Spleen (tissue), 7 donors: ENCODE data around the gene OGG1.

Source experiments
- POLR2AphosphoS5 ChIP-seq, 3 donors: sonication (generic); formaldehyde crosslinking; IDR thresholded peaks; one replicate each; pipeline ENCODE4 v1.5.1; 2017; ENCODE audit warnings: antibody characterized with exemption in 3 of 3
- TF ChIP-seq, protein P1 (sequence below), 11 experiments: fragments of 200-600 bp in 7 of 11; fragments of 450-650 bp in 4 of 11; sonication (generic) in 4 of 11; IDR thresholded peaks in 8 of 11; conservative IDR thresholded peaks in 3 of 11; 1 replicate in 7 of 11; 2 replicates in 4 of 11; pipeline versions ENCODE4 v1.4.0 to v1.8.0; 2016 to 2021; ENCODE audit warnings: antibody characterized with exemption in 11 of 11, inconsistent platforms in 4 of 11, mild to moderate bottlenecking in 1 of 11
- donor health status: DM: no; HTN: no; CAD: no; lungs with moderate emphysema.
- donor health status: DM: no; HTN: no; CAD: no.
- donor health status: DM: no; HTN: no; CAD: no.

DNA sequence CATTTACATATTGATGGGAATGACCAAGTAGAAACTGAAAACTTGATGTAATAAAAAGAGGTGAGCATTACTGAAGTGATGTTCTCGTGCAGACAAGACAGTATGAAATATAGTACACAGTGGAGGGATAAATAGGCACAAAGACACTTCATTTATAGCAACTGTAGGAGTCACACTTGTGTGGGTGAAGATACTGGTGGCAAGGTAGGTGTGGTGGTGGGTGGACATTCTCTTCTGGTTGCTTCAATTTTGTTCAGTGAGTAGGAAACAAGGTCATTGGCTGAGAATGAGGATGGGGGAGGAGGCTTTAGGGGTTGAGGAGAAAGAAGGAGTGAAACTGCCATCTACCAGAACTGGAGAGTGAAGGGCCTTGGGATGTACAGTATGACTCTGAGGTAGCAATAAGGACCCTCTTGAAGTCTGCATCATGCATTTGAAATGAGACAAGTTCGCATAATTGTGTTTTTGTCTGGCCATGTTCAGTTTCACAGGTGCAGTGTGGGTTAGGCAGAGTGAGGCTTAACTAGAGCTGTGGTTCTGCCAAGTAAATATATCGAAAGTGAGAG, 39.5 kb upstream of the OGG1 start:
- TF ChIP-seq, protein P1, sequence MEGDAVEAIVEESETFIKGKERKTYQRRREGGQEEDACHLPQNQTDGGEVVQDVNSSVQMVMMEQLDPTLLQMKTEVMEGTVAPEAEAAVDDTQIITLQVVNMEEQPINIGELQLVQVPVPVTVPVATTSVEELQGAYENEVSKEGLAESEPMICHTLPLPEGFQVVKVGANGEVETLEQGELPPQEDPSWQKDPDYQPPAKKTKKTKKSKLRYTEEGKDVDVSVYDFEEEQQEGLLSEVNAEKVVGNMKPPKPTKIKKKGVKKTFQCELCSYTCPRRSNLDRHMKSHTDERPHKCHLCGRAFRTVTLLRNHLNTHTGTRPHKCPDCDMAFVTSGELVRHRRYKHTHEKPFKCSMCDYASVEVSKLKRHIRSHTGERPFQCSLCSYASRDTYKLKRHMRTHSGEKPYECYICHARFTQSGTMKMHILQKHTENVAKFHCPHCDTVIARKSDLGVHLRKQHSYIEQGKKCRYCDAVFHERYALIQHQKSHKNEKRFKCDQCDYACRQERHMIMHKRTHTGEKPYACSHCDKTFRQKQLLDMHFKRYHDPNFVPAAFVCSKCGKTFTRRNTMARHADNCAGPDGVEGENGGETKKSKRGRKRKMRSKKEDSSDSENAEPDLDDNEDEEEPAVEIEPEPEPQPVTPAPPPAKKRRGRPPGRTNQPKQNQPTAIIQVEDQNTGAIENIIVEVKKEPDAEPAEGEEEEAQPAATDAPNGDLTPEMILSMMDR (IDR thresholded peaks at IDR 0.05 in 8 of 11, conservative IDR thresholded peaks at IDR 0.05 in 3 of 11) = no peak
- TF ChIP-seq POLR2AphosphoS5 (IDR thresholded peaks at IDR 0.05) = no peak
